Mesothelial cell of epicardium (in vitro differentiated cells): Measurements from ENCODE around the gene GRIA1. TPM values are rescaled to one million over a fixed set of nuclear protein-coding genes. Genes with fewer than 3 reads are reported as not detected.

Source experiments
- DNase-seq, 2 experiments: peaks; one replicate each; pipeline ENCODE4 v3.0.0; 2021; ENCODE audit warnings: low spot score in 2 of 2; ENCODE audit not compliant: unreplicated experiment in 2 of 2
- H3K27ac Mint-ChIP-seq: 2 replicates; pipeline ENCODE4 v1.8.0; 2021; ENCODE audit warnings: mixed read lengths
- H3K27me3 Mint-ChIP-seq: 2 replicates; pipeline ENCODE4 v1.8.0; 2021; ENCODE audit warnings: low read depth, mixed read lengths
- H3K36me3 Mint-ChIP-seq: 2 replicates; pipeline ENCODE4 v1.8.0; 2021; ENCODE audit warnings: mixed read lengths
- H3K4me1 Mint-ChIP-seq: 2 replicates; pipeline ENCODE4 v1.8.0; 2021; ENCODE audit warnings: mixed read lengths
- H3K4me3 Mint-ChIP-seq: 2 replicates; pipeline ENCODE4 v1.8.0; 2021; ENCODE audit warnings: mild to moderate bottlenecking, moderate library complexity, mixed read lengths
- H3K9me3 Mint-ChIP-seq: 2 replicates; pipeline ENCODE4 v1.8.0; 2021; ENCODE audit warnings: mixed read lengths
- total RNA-seq: library from RNA; stranded (reverse); gene quantifications from 3 replicates; pipeline ENCODE4 v1.2.1, GENCODE V29; 2021
- TF ChIP-seq, protein P1 (sequence below): fragments of 200-600 bp; sonication (generic); IDR thresholded peaks from one replicate; pipeline ENCODE4 v1.5.0; 2021; ENCODE audit warnings: antibody characterized with exemption; ENCODE audit not compliant: unreplicated experiment

Gene GRIA1
- total RNA-seq, 1 donor from 2014 or later = 1.3 TPM

DNA sequence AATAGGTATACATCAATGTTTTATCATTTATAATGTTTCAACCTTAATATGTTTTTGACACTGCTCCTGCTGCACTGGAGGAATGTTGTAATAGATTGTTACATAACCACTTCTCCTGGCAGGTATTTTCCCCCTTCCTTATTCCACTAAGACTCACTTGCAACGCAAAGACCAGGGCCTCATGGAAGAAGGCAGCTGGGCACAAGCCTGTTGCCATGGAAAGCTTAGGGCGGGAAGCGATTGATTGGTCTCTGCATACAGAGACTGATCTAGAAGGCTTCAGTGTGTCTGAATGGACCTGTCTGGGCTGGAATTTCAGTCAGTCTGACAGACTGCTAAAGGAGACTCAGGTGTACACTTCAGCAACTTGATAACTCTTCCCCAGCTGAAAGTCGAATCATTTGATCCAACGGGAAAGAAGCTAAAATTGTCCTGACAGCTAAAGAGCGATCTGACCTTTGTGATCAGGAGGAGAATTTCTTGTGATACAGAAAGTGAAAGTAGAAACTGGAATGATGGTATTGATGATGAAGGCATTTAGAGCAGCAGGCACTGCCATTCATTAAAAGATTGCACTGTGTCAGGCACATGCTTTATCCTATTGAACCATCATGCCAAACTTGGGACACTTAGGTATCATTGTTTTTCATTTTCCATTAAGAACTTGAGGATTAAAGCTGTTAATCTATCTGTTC, 65.1 kb downstream of the GRIA1 start:
- Mint-ChIP-seq H3K4me1 (peaks cover 17% of the 10 kb centered on the region), H3K36me3 (no peaks in the 10 kb centered on the region)

DNA sequence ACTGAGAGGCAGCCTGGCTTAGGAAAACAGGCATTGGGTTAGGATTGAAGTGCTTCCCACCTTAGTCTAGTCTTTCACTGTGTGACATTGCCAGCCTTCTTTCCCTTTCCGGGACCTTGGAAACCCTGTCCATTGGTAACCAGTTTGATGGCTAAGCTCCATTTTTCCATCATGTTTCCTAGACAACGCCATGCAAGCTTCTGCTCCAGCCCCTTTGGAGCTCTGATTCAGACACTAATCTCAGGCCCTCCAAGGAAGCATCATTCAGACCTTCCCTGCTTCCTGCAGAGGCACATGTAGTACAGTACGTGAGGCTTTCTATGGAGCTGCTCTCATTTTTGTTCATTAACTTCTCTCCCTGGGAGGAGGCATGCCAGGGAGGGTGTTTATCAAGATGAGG, 68.5 kb downstream of the GRIA1 start:
- Mint-ChIP-seq H3K4me3 (no peak overlapping the region), H3K9me3 (peaks cover 10% of the 10 kb centered on the region), H3K27ac (no peak overlapping the region), H3K36me3 (no peaks in the 10 kb centered on the region), H3K4me1 (peaks cover 16% of the 10 kb centered on the region), H3K27me3 (no peaks in the 10 kb centered on the region)
- DNase-seq = no peak
- TF ChIP-seq, protein P1, sequence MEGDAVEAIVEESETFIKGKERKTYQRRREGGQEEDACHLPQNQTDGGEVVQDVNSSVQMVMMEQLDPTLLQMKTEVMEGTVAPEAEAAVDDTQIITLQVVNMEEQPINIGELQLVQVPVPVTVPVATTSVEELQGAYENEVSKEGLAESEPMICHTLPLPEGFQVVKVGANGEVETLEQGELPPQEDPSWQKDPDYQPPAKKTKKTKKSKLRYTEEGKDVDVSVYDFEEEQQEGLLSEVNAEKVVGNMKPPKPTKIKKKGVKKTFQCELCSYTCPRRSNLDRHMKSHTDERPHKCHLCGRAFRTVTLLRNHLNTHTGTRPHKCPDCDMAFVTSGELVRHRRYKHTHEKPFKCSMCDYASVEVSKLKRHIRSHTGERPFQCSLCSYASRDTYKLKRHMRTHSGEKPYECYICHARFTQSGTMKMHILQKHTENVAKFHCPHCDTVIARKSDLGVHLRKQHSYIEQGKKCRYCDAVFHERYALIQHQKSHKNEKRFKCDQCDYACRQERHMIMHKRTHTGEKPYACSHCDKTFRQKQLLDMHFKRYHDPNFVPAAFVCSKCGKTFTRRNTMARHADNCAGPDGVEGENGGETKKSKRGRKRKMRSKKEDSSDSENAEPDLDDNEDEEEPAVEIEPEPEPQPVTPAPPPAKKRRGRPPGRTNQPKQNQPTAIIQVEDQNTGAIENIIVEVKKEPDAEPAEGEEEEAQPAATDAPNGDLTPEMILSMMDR = no peak

More for the DNA sequence above, 65.1 kb downstream of the GRIA1 start:
- no peaks in the 10 kb centered on the region for H3K27me3 Mint-ChIP-seq
- no peak overlapping the region for H3K27ac Mint-ChIP-seq
- no peak overlapping the region for H3K4me3 Mint-ChIP-seq
- H3K9me3 Mint-ChIP-seq = no peaks in the 10 kb centered on the region
- TF ChIP-seq, protein P1 = no peak
- DNase-seq = no peak

DNA sequence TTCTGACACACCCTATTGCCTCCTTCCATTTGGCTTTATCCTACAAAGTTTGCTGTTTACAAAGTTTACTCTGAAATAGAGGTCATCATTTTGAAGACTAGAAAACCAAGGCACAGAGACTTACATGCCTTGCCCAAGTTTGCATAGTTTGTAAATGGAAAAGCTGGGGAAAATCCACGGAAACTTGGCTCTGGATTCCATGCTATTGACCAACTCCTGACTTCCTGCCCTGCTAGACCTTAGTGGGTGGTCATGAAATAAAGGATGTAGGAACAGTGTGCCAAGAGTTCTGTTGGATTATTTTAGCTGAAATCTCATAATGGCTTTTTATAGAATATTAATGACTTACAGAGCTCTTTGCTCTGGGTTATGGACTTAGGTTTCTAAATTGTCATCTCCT, 69.5 kb downstream of the GRIA1 start:
- no peak for DNase-seq
- no peaks in the 10 kb centered on the region for H3K27me3 Mint-ChIP-seq
- H3K4me3 Mint-ChIP-seq = no peak overlapping the region
- TF ChIP-seq, protein P1 = no peak
- peaks cover 16% of the 10 kb centered on the region for H3K4me1 Mint-ChIP-seq
- no peaks in the 10 kb centered on the region for H3K36me3 Mint-ChIP-seq
- H3K27ac Mint-ChIP-seq = no peak overlapping the region
- peaks cover 10% of the 10 kb centered on the region for H3K9me3 Mint-ChIP-seq

DNA sequence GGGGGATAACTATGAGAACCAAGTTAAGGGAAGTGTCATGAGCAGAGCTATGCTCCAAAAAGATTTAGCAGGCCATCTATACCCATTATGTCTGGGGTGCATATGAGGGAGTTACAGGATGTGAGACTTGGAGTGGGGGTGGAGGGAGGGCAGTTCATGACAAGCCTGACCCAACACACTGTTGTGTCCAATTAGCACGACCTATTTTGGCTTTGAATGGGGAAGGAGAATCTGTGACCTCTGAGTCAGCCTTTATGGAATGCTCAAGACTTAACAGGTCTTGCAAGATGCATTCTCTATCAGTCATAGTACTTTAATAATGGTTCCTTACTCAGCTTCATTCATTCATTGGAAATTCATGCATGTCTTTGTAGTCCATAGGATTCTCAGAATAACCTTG, 71.7 kb downstream of the GRIA1 start:
- TF ChIP-seq, protein P1 = no peak
- H3K4me3 Mint-ChIP-seq = no peak overlapping the region
- no peaks in the 10 kb centered on the region for H3K27me3 Mint-ChIP-seq
- DNase-seq = no peak
- peaks cover 13% of the 10 kb centered on the region for H3K4me1 Mint-ChIP-seq
- no peaks in the 10 kb centered on the region for H3K36me3 Mint-ChIP-seq
- H3K9me3 Mint-ChIP-seq = peaks cover 15% of the 10 kb centered on the region
- H3K27ac Mint-ChIP-seq = no peak overlapping the region

DNA sequence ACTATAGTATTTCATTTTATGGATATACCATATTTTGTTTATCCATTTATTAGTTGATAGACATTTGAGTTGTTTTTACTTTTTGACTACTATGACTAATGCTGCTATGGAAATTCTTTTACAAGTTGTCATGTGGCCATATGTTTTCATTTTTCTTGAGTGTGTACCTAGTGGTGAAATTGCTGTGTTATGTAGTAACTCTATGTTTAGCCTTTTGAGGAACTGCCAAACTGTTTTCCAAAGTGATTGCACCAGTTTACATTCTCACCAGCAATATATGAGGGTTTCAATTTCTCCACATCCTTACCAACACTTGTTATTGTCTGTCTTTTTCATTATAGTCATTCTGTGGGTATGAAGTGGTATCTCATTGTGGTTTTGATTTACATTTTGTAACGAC, 75.4 kb downstream of the GRIA1 start:
- Mint-ChIP-seq H3K36me3 (no peaks in the 10 kb centered on the region), H3K9me3 (peaks cover 13% of the 10 kb centered on the region)
- TF ChIP-seq, protein P1 = no peak

More for the DNA sequence above, 75.4 kb downstream of the GRIA1 start:
- DNase-seq = no peak
- Mint-ChIP-seq H3K4me3 (no peak overlapping the region), H3K4me1 (peaks cover 19% of the 10 kb centered on the region), H3K27ac (no peak overlapping the region), H3K27me3 (no peaks in the 10 kb centered on the region)
